ENCODE measurements around the gene ADARB1. TPM values are rescaled to one million over a fixed set of nuclear protein-coding genes. Genes with fewer than 3 reads are reported as not detected.

Gene ADARB1
- total and polyA plus RNA-seq, 9 of the 15 experiments (the other 6 are each of a cell fraction or from before 2014, with no cell fraction given): 6.7 to 16.0 (median 8.3) TPM

- TF ChIP-seq ZNF311 (CRISPR knock-in tag; IDR thresholded peaks at IDR 0.05) (no peak), CBX1 (IDR thresholded peaks at IDR 0.05; ENCODE audit: low read depth) (no peak), TCF3 (CRISPR knock-in tag; IDR thresholded peaks at IDR 0.05) (no peak)
Observed at GRCh38 chr21:45227735-45228134, 153.4 kb downstream of the ADARB1 start (continued).

GRCh38 chr21:45228171-45228641, 153.8 kb downstream of the ADARB1 start:
- no peak overlapping the region for H2AFZ ChIP-seq (ENCODE audit: low read depth, low read length)
- H3K9me3 ChIP-seq (replicated peaks; ENCODE audit: control insufficient read depth, insufficient read depth, low read depth, low read length): no peaks in the 10 kb centered on the region
- WGBS (ENCODE audit: insufficient coverage, low coverage, missing lambda C conversion rate): under 1% methylated on average over 6 of the region's 6 CpGs
- no peak for FAIRE-seq
- ATAC-seq: no peak
- no TSS peak for BruUV-seq (replicated peaks)
- H3K9ac ChIP-seq (ENCODE audit: insufficient read depth in 1 of 2, low read depth in 2 of 2, low read length in 2 of 2): no peak overlapping the region
- intact Hi-C loops (cut with micrococcal nuclease): loop anchor here (5.0 kb wide), 1 partner anchor 76 kb away; no protein-coding TSS in a partner anchor
- CTCF ChIA-PET (ENCODE audit: low intra/inter-chr PET ratio): no interaction called here
- DNase-seq (ENCODE audit: extremely low read depth in 1 of 4, low spot score in 3 of 4): no peak
- POLR2A ChIA-PET: interaction anchor here (0.8 to 0.9 kb wide), 2 partner anchors 9 to 29 kb away, joined by 3 to 5 read pairs; no protein-coding TSS in a partner anchor
- H3K36me3 ChIP-seq (ENCODE audit: control insufficient read depth, insufficient read depth, low read length): no peaks in the 10 kb centered on the region
- no peak overlapping the region for H3K4me3 ChIP-seq
- H3K4me1 ChIP-seq (replicated peaks in 1 of 2; ENCODE audit: control insufficient read depth in 2 of 2, insufficient read depth in 2 of 2, low read length in 2 of 2): peaks cover 0 to 5% of the 10 kb centered on the region in 2 experiments; a peak in 1 of 5 replicates
- H3K9me1 ChIP-seq (ENCODE audit: control insufficient read depth, insufficient read depth, low read length): no peaks in the 10 kb centered on the region
- in situ Hi-C loops (cut with MboI): no loop called here
- peaks cover 54 to 62% of the 10 kb centered on the region in 2 experiments for H3K27me3 ChIP-seq (ENCODE audit: control insufficient read depth in 2 of 2, insufficient read depth in 2 of 2, low read length in 2 of 2)
- peaks cover 11% of the 10 kb centered on the region for H4K20me1 ChIP-seq (replicated peaks; ENCODE audit: control insufficient read depth, insufficient read depth, low read length)
- no peak for TF ChIP-seq THRA (IDR thresholded peaks at IDR 0.05)
- TF ChIP-seq FOSL1 (tag; conservative IDR thresholded peaks at IDR 0.05): peak; percentile 71
- no peak overlapping the region for H3K4me2 ChIP-seq (ENCODE audit: insufficient read depth, low read length)
- no peaks in the 10 kb centered on the region for H3K79me2 ChIP-seq (ENCODE audit: control insufficient read depth, insufficient read depth, low read length)
- H3K27ac ChIP-seq (ENCODE audit: extremely low read depth, low read depth, low read length): no peak overlapping the region

Data from K562 (cell line).